GM12878 (cell line): Measurements from ENCODE around the gene IFITM1. TPM values are rescaled to one million over a fixed set of nuclear protein-coding genes. Genes with fewer than 3 reads are reported as not detected.
A peak's percentile ranks its signal among the peaks of the same experiment; 100 is the strongest.

ENCODE experiments used
- ATF7 ChIP-seq: fragments of 450-650 bp; IDR thresholded peaks from 2 replicates; pipeline ENCODE4 v1.6.1; 2016; ENCODE audit warnings: low read depth, mild to moderate bottlenecking
- BRCA1 ChIP-seq: IDR thresholded peaks from 2 replicates; pipeline ENCODE4 v1.6.1; 2011; ENCODE audit warnings: low read depth, low read length, improper control_type of control experiment
- CBX3 ChIP-seq: fragments of 200-600 bp; sonication (generic); IDR thresholded peaks from 2 replicates; pipeline ENCODE4 v1.6.1; 2016; ENCODE audit warnings: low read depth, borderline replicate concordance
- CHD1 ChIP-seq: IDR thresholded peaks from 2 replicates; pipeline ENCODE4 v1.6.1; 2012; ENCODE audit warnings: low read depth, low read length, improper control_type of control experiment
- LARP7 ChIP-seq: fragments of 450-650 bp; IDR thresholded peaks from 2 replicates; pipeline ENCODE4 v1.6.1; 2017; ENCODE audit warnings: mild to moderate bottlenecking
- MTA2 ChIP-seq: fragments of 450-650 bp; IDR thresholded peaks from 2 replicates; pipeline ENCODE4 v1.6.1; 2016; ENCODE audit warnings: low read depth, mild to moderate bottlenecking, moderate library complexity
- POLR2A ChIP-seq: IDR thresholded peaks from 2 replicates; pipeline ENCODE4 v1.6.1; 2011; ENCODE audit warnings: low read depth, mild to moderate bottlenecking, low read length
- RAD51 ChIP-seq: fragments of 450-650 bp; IDR thresholded peaks from 2 replicates; pipeline ENCODE4 v1.6.1; 2016; ENCODE audit warnings: moderate library complexity, mild to moderate bottlenecking, inconsistent platforms
- RCOR1 ChIP-seq: conservative IDR thresholded peaks from 2 replicates; pipeline ENCODE4 v1.6.1; 2012; ENCODE audit warnings: low read depth, low read length, improper control_type of control experiment
- RUNX3 ChIP-seq: IDR thresholded peaks from 2 replicates; pipeline ENCODE4 v1.6.1; 2012; ENCODE audit warnings: low read length, inconsistent platforms
- SRF ChIP-seq, 2 experiments: IDR thresholded peaks; 2 replicates each; pipeline ENCODE4 v1.6.1; 2011; ENCODE audit warnings: low read depth in 2 of 2, low read length in 2 of 2, mild to moderate bottlenecking in 1 of 2, moderate library complexity in 1 of 2
- STAT1 ChIP-seq: fragments of 450-650 bp; conservative IDR thresholded peaks from 2 replicates; pipeline ENCODE4 v1.6.1; 2014; ENCODE audit warnings: antibody characterized with exemption, mild to moderate bottlenecking
- SUPT20H ChIP-seq: IDR thresholded peaks from 2 replicates; pipeline ENCODE4 v1.6.1; 2011; ENCODE audit warnings: low read depth, mild to moderate bottlenecking, low read length, moderate library complexity, borderline replicate concordance; ENCODE audit not compliant: control insufficient read depth
- TARDBP ChIP-seq: IDR thresholded peaks from 2 replicates; pipeline ENCODE4 v1.6.1; 2016; ENCODE audit warnings: borderline replicate concordance
- TCF7 ChIP-seq: IDR thresholded peaks from 2 replicates; pipeline ENCODE4 v1.6.1; 2014; ENCODE audit warnings: antibody characterized with exemption, borderline replicate concordance
- ZNF217 ChIP-seq: fragments of 450-650 bp; IDR thresholded peaks from 2 replicates; pipeline ENCODE4 v1.6.1; 2017; ENCODE audit warnings: antibody characterized with exemption, mild to moderate bottlenecking
- ZNF592 ChIP-seq: fragments of 450-650 bp; IDR thresholded peaks from 2 replicates; pipeline ENCODE4 v1.6.1; 2017; ENCODE audit warnings: mild to moderate bottlenecking, moderate library complexity
- polyA plus RNA-seq, 11 experiments: library from polyadenylated mRNA; depleted of rRNA in 4 of 11; unstranded in 6 of 11; stranded (reverse) in 5 of 11; fragments of >200 nt; fragmentation: Nextera tagmentation in 4 of 11; fragmentation: Illumina TruSeq in 1 of 11; extraction: Ambion mirVana in 4 of 11; extraction: Trizol in 1 of 11; gene quantifications; 1 replicate in 1 of 11; 2 replicates in 10 of 11; pipeline versions ENCODE4 v1.2.1 to v1.2.3, GENCODE V29; 2011 to 2016; ENCODE audit warnings: inconsistent platforms in 2 of 11, missing spikeins in 2 of 11, low read depth in 1 of 11
- total RNA-seq, 4 experiments: library from RNA; depleted of rRNA in 3 of 4; stranded (reverse); fragments of >200 nt in 3 of 4; fragmentation: Illumina TruSeq in 1 of 4; extraction: Trizol in 1 of 4; gene quantifications; 2 replicates each; pipeline versions ENCODE4 v1.2.1 to v1.2.3, GENCODE V29; 2013 to 2021
- TF ChIP-seq, protein P1 (sequence below): fragments of 450-650 bp; formaldehyde crosslinking; IDR thresholded peaks from 2 replicates; pipeline ENCODE4 v1.4.0; 2020; ENCODE audit warnings: mild to moderate bottlenecking, moderate library complexity
- TF ChIP-seq, protein P2 (sequence below): IDR thresholded peaks from 2 replicates; pipeline ENCODE4 v1.6.1; 2011; ENCODE audit warnings: mild to moderate bottlenecking, low read depth, low read length, moderate library complexity; ENCODE audit not compliant: insufficient replicate concordance

Gene IFITM1
- total and polyA plus RNA-seq, 10 of the 15 experiments (the other 5 are each of a cell fraction or from before 2014, with no cell fraction given) = 396 to 2,788 (median 607) TPM

DNA sequence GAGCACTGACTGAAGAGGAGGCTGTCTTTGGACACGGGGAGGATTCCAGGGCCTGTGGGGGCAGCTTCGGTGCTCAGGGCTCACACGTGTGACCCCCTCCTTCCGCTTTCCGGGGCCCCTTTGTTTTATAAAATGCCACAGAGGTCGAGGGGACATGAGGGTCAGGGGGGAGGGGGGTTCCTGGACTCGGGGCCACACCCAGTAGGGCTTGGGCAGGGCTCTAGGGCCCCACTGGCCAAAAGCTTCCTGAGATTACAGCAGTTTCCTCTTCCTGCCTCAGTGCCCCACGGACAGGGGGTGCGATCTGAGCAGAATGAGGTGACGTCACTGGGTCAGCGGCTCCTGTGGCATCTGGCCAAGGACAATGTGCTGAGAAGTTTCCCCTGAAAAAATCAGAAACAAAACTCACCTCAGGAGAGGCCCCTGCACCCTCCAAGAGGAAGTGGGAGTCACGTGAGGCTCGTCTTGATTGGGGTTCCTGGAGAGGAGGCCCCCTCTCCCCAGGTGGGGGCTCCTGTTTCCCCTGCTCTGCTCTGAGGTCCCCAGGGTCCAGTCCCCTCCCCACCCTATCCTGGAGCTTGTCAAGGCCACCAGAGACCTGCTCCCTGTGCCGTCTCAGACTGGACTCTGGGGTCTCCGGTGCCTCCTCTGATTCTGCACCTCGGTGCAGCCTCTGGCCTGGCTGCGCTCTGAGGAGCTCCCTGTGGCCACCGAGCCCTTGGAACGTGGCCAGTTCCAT is 13.2 kb downstream of the IFITM1 start (continued):
- TF ChIP-seq ATF7 (peak; percentile 100), LARP7 (peak; percentile 24; the same call in 1 of the 2 replicates), SRF (IDR thresholded peaks at IDR 0.05; ENCODE audit: low read depth in 2 of 2, low read length in 2 of 2) (0 out of 4 replicates have a peak, but pooled peaks of 1 of the 2 experiments have one; percentile 36), ZNF592 (no peak), ZNF217 (no peak), MTA2 (peak; percentile 87), TARDBP (no peak; the same call in 1 of the 2 replicates), TCF7 (no peak), SUPT20H (no peak), RAD51 (peak; percentile 96), BRCA1 (no peak), RCOR1 (no peak), STAT1 (no peak), CBX3 (no peak), RUNX3 (peak; percentile 89), CHD1 (no peak), POLR2A (peak; percentile 70)
- TF ChIP-seq, protein P1, sequence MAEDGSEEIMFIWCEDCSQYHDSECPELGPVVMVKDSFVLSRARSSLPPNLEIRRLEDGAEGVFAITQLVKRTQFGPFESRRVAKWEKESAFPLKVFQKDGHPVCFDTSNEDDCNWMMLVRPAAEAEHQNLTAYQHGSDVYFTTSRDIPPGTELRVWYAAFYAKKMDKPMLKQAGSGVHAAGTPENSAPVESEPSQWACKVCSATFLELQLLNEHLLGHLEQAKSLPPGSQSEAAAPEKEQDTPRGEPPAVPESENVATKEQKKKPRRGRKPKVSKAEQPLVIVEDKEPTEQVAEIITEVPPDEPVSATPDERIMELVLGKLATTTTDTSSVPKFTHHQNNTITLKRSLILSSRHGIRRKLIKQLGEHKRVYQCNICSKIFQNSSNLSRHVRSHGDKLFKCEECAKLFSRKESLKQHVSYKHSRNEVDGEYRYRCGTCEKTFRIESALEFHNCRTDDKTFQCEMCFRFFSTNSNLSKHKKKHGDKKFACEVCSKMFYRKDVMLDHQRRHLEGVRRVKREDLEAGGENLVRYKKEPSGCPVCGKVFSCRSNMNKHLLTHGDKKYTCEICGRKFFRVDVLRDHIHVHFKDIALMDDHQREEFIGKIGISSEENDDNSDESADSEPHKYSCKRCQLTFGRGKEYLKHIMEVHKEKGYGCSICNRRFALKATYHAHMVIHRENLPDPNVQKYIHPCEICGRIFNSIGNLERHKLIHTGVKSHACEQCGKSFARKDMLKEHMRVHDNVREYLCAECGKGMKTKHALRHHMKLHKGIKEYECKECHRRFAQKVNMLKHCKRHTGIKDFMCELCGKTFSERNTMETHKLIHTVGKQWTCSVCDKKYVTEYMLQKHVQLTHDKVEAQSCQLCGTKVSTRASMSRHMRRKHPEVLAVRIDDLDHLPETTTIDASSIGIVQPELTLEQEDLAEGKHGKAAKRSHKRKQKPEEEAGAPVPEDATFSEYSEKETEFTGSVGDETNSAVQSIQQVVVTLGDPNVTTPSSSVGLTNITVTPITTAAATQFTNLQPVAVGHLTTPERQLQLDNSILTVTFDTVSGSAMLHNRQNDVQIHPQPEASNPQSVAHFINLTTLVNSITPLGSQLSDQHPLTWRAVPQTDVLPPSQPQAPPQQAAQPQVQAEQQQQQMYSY (CRISPR knock-in tag) = no peak; the same call in 1 of the 2 replicates
- TF ChIP-seq, protein P2, sequence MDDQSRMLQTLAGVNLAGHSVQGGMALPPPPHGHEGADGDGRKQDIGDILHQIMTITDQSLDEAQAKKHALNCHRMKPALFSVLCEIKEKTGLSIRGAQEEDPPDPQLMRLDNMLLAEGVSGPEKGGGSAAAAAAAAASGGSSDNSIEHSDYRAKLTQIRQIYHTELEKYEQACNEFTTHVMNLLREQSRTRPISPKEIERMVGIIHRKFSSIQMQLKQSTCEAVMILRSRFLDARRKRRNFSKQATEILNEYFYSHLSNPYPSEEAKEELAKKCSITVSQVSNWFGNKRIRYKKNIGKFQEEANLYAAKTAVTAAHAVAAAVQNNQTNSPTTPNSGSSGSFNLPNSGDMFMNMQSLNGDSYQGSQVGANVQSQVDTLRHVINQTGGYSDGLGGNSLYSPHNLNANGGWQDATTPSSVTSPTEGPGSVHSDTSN = no peak
